Measurements from ENCODE around the gene PDIA4.
"Not testable (repeated sequence)": the region's sequence is repeated elsewhere in the genome, so short reads cannot be mapped to it uniquely, and the experiment has no call there.

PDIA4 gene

GRCh38 chr7:149031353-149031910, 3.1 kb upstream of the PDIA4 start:
- H3K36me3 ChIP-seq (ENCODE audit: control insufficient read depth, insufficient read depth, low read length) = no peaks in the 10 kb centered on the region
- no peak overlapping the region for H3K4me3 ChIP-seq (ENCODE audit: low read depth, low read length)
- no peak overlapping the region for H3K9ac ChIP-seq (ENCODE audit: low read depth, low read length)
- H3K27me3 ChIP-seq (ENCODE audit: control insufficient read depth, insufficient read depth, low read length) = no peaks in the 10 kb centered on the region
- H3K4me1 ChIP-seq (ENCODE audit: control insufficient read depth, insufficient read depth, low read length) = peaks cover 15% of the 10 kb centered on the region
- H3K27ac ChIP-seq (ENCODE audit: low read depth, low read length) = no peak overlapping the region
- H3K9me3 ChIP-seq (ENCODE audit: control insufficient read depth, insufficient read depth, low read length) = no peaks in the 10 kb centered on the region

DNA sequence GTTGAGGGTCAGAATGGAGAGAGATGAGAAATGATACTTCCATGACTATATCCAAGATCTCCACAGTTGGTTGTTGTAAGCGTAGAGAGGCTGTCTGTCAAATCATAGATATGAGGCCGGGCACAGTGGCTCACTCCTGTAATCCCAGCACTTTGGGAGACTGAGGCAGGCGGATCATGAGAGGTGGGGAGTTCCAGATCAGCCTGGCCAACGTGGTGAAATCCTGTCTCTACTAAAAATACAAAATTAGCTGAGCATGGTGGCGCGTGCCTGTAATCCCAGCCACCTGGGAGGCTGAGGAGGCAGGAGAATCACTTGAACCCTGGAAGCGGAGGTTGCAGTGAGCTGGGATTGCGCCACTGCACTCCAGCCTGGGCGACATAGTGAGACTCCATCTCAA, 2.1 kb upstream of the PDIA4 start:
- not testable (repeated sequence) for H3K27ac ChIP-seq (ENCODE audit: low read depth, low read length); H3K9me3 ChIP-seq (ENCODE audit: control insufficient read depth, insufficient read depth, low read length); H3K27me3 ChIP-seq (ENCODE audit: control insufficient read depth, insufficient read depth, low read length); H3K36me3 ChIP-seq (ENCODE audit: control insufficient read depth, insufficient read depth, low read length); H3K4me3 ChIP-seq (ENCODE audit: low read depth, low read length); H3K9ac ChIP-seq (ENCODE audit: low read depth, low read length)
- H3K4me1 ChIP-seq (ENCODE audit: control insufficient read depth, insufficient read depth, low read length) = peaks cover 21% of the 10 kb centered on the region

- H3K27ac ChIP-seq (ENCODE audit: low read depth, low read length) = peak overlapping the region; percentile 97
- peaks cover 37% of the 10 kb centered on the region for H3K4me1 ChIP-seq (ENCODE audit: control insufficient read depth, insufficient read depth, low read length)
- peak overlapping the region; percentile 88 for H3K9ac ChIP-seq (ENCODE audit: low read depth, low read length)
- peaks cover 7% of the 10 kb centered on the region for H3K36me3 ChIP-seq (ENCODE audit: control insufficient read depth, insufficient read depth, low read length)
- H3K4me3 ChIP-seq (ENCODE audit: low read depth, low read length) = peak overlapping the region; percentile 81
- no peaks in the 10 kb centered on the region for H3K9me3 ChIP-seq (ENCODE audit: control insufficient read depth, insufficient read depth, low read length)
- no peaks in the 10 kb centered on the region for H3K27me3 ChIP-seq (ENCODE audit: control insufficient read depth, insufficient read depth, low read length)
Measured at GRCh38 chr7:149027611-149028345, 527 bp downstream of the PDIA4 start.

DNA sequence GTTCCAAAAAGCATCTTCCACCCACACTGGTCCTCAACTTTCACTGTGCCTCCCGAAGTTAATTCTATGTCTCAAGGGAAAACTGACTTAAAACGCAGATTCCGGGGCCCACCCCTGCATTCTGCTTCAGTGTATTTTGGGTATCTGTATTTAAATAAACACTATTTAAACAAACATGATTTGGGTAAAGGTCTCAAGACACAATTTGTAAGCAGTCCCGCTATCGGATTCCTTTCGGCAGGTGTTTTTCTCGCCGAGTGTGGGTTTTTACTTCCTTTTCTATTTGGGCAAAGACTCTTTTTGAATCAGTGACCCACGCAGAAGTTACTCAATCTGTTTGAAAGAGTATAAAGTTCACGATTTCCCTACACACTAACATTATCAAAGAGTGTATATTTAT, 1.2 kb downstream of the PDIA4 start:
- H3K9ac ChIP-seq (ENCODE audit: low read depth, low read length) = peak overlapping the region; percentile 88; the same call in 1 of the 2 replicates
- H3K27ac ChIP-seq (ENCODE audit: low read depth, low read length) = no peak overlapping the region
- H3K27me3 ChIP-seq (ENCODE audit: control insufficient read depth, insufficient read depth, low read length) = no peaks in the 10 kb centered on the region
- H3K36me3 ChIP-seq (ENCODE audit: control insufficient read depth, insufficient read depth, low read length) = peaks cover 7% of the 10 kb centered on the region
- H3K4me1 ChIP-seq (ENCODE audit: control insufficient read depth, insufficient read depth, low read length) = peaks cover 42% of the 10 kb centered on the region
- peak overlapping the region; percentile 81 for H3K4me3 ChIP-seq (ENCODE audit: low read depth, low read length)
- no peaks in the 10 kb centered on the region for H3K9me3 ChIP-seq (ENCODE audit: control insufficient read depth, insufficient read depth, low read length)

GRCh38 chr7:149023662-149024061, 4.6 kb downstream of the PDIA4 start:
- Histone ChIP-seq H3K27me3 (ENCODE audit: control insufficient read depth, insufficient read depth, low read length) (no peaks in the 10 kb centered on the region), H3K9me3 (ENCODE audit: control insufficient read depth, insufficient read depth, low read length) (no peaks in the 10 kb centered on the region), H3K36me3 (ENCODE audit: control insufficient read depth, insufficient read depth, low read length) (peaks cover 31% of the 10 kb centered on the region), H3K27ac (ENCODE audit: low read depth, low read length) (peak overlapping the region; percentile 54), H3K4me1 (ENCODE audit: control insufficient read depth, insufficient read depth, low read length) (peaks cover 40% of the 10 kb centered on the region), H3K9ac (ENCODE audit: low read depth, low read length) (no peak overlapping the region), H3K4me3 (ENCODE audit: low read depth, low read length) (no peak overlapping the region)

DNA sequence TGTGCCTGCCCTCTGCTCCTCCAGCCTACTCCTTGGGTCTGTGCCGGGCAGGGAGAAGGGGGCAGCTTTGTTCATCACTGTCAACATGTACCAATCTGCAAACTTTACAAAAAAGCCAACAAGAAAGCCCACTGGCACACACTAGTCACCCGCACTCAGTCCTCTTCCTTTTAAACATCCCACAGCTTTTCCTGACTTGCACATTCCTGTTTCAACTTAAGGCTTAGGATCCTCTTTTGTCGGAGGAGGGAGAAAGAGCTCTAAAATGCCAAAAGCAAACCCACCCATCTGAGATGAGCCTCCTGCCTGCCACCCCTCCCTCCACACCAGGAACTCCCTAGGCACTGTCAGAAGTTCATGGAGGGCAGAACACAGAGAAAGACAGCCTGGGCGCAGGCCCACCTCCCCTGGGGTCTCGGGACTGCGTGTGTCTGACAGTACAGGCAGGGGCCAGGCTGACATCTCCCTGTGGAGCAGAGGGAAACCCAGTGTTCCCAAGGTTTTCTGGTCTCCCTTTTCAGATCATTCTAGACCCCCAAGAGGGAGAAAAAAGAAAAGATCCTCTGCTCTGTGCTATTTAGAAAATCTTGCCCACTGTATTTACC, 5.4 kb downstream of the PDIA4 start:
- H3K9me3 ChIP-seq (ENCODE audit: control insufficient read depth, insufficient read depth, low read length) = no peaks in the 10 kb centered on the region
- peaks cover 40% of the 10 kb centered on the region for H3K4me1 ChIP-seq (ENCODE audit: control insufficient read depth, insufficient read depth, low read length)
- no peak overlapping the region for H3K4me3 ChIP-seq (ENCODE audit: low read depth, low read length)
- H3K36me3 ChIP-seq (ENCODE audit: control insufficient read depth, insufficient read depth, low read length) = peaks cover 37% of the 10 kb centered on the region
- peak overlapping the region; percentile 54 for H3K27ac ChIP-seq (ENCODE audit: low read depth, low read length)
- no peaks in the 10 kb centered on the region for H3K27me3 ChIP-seq (ENCODE audit: control insufficient read depth, insufficient read depth, low read length)
- H3K9ac ChIP-seq (ENCODE audit: low read depth, low read length) = no peak overlapping the region; the same call in 1 of the 2 replicates

DNA sequence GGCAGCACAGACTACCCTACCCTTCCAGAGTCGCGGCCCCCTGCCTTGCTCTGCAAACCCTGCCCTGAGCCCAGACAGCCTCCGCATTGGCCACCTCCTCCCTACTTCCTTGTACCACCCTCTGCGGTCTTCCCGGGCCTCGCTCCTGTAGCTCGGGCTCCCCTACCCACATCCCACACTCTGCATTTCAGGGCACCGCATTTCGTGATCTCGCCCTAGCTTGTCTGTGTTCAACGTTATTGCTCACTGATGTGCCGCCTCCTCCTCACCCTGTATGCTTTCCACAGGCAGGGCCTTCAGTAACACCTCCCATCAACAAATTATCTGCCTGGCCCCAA, 6.6 kb downstream of the PDIA4 start:
- H3K9me3 ChIP-seq (ENCODE audit: control insufficient read depth, insufficient read depth, low read length) = no peaks in the 10 kb centered on the region
- no peaks in the 10 kb centered on the region for H3K27me3 ChIP-seq (ENCODE audit: control insufficient read depth, insufficient read depth, low read length)
- no peak overlapping the region for H3K27ac ChIP-seq (ENCODE audit: low read depth, low read length)
- H3K36me3 ChIP-seq (ENCODE audit: control insufficient read depth, insufficient read depth, low read length) = peaks cover 48% of the 10 kb centered on the region
- no peak overlapping the region for H3K9ac ChIP-seq (ENCODE audit: low read depth, low read length)
- no peak overlapping the region for H3K4me3 ChIP-seq (ENCODE audit: low read depth, low read length)
- peaks cover 33% of the 10 kb centered on the region for H3K4me1 ChIP-seq (ENCODE audit: control insufficient read depth, insufficient read depth, low read length)

GRCh38 chr7:149020483-149020882, 7.8 kb downstream of the PDIA4 start:
- H3K9me3 ChIP-seq (ENCODE audit: control insufficient read depth, insufficient read depth, low read length) = no peaks in the 10 kb centered on the region
- no peak overlapping the region for H3K27ac ChIP-seq (ENCODE audit: low read depth, low read length)
- peaks cover 25% of the 10 kb centered on the region for H3K4me1 ChIP-seq (ENCODE audit: control insufficient read depth, insufficient read depth, low read length)
- no peak overlapping the region for H3K4me3 ChIP-seq (ENCODE audit: low read depth, low read length)
- H3K36me3 ChIP-seq (ENCODE audit: control insufficient read depth, insufficient read depth, low read length) = peaks cover 55% of the 10 kb centered on the region
- H3K9ac ChIP-seq (ENCODE audit: low read depth, low read length) = no peak overlapping the region
- no peaks in the 10 kb centered on the region for H3K27me3 ChIP-seq (ENCODE audit: control insufficient read depth, insufficient read depth, low read length)

GRCh38 chr7:149016876-149017275, 11.4 kb downstream of the PDIA4 start:
- H3K27ac ChIP-seq (ENCODE audit: low read depth, low read length) = no peak overlapping the region
- H3K4me3 ChIP-seq (ENCODE audit: low read depth, low read length) = no peak overlapping the region
- peaks cover 89% of the 10 kb centered on the region for H3K36me3 ChIP-seq (ENCODE audit: control insufficient read depth, insufficient read depth, low read length)
- H3K9ac ChIP-seq (ENCODE audit: low read depth, low read length) = no peak overlapping the region
- 0 out of 2 replicates have a peak, but pooled peaks cover 2% of the 10 kb centered on the region for H3K4me1 ChIP-seq (ENCODE audit: control insufficient read depth, insufficient read depth, low read length)
- no peaks in the 10 kb centered on the region for H3K27me3 ChIP-seq (ENCODE audit: control insufficient read depth, insufficient read depth, low read length)
- no peaks in the 10 kb centered on the region for H3K9me3 ChIP-seq (ENCODE audit: control insufficient read depth, insufficient read depth, low read length)

GRCh38 chr7:149014309-149014708, 14.0 kb downstream of the PDIA4 start:
- no peak overlapping the region for H3K4me3 ChIP-seq (ENCODE audit: low read depth, low read length)
- no peaks in the 10 kb centered on the region for H3K27me3 ChIP-seq (ENCODE audit: control insufficient read depth, insufficient read depth, low read length)
- no peak overlapping the region for H3K27ac ChIP-seq (ENCODE audit: low read depth, low read length)
- peaks cover 97% of the 10 kb centered on the region for H3K36me3 ChIP-seq (ENCODE audit: control insufficient read depth, insufficient read depth, low read length)
- no peak overlapping the region for H3K9ac ChIP-seq (ENCODE audit: low read depth, low read length)
- H3K4me1 ChIP-seq (ENCODE audit: control insufficient read depth, insufficient read depth, low read length) = peaks cover 9% of the 10 kb centered on the region; the same call in 1 of the 2 replicates
- H3K9me3 ChIP-seq (ENCODE audit: control insufficient read depth, insufficient read depth, low read length) = no peaks in the 10 kb centered on the region

DNA sequence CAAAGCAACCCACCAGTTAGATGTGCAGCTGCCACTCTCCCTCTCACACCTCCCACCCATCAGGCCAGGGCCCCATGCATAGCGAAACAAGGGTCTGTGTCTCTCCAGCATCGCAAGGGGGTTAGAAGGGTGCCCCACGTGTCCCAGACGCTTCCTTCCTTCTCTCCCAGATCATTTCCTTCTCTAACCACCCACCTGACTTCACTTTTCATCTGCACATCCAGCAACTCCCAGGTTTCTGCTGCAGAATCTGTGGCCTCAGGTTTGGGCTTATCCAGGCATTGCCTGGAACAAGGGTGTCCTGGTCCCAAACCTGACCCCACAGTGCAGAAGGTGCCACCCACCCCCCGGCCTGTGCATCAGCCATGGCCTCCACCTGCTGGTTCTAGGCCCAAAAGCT, 14.4 kb downstream of the PDIA4 start:
- Histone ChIP-seq H3K9me3 (ENCODE audit: control insufficient read depth, insufficient read depth, low read length) (no peaks in the 10 kb centered on the region), H3K27me3 (ENCODE audit: control insufficient read depth, insufficient read depth, low read length) (no peaks in the 10 kb centered on the region)

More for the DNA sequence above, 14.4 kb downstream of the PDIA4 start:
- Histone ChIP-seq H3K4me1 (ENCODE audit: control insufficient read depth, insufficient read depth, low read length) (peaks cover 9% of the 10 kb centered on the region; the same call in 1 of the 2 replicates), H3K4me3 (ENCODE audit: low read depth, low read length) (no peak overlapping the region), H3K36me3 (ENCODE audit: control insufficient read depth, insufficient read depth, low read length) (peaks cover 97% of the 10 kb centered on the region), H3K9ac (ENCODE audit: low read depth, low read length) (no peak overlapping the region), H3K27ac (ENCODE audit: low read depth, low read length) (no peak overlapping the region)
